ENCODE data around the gene RYR1.

DNA sequence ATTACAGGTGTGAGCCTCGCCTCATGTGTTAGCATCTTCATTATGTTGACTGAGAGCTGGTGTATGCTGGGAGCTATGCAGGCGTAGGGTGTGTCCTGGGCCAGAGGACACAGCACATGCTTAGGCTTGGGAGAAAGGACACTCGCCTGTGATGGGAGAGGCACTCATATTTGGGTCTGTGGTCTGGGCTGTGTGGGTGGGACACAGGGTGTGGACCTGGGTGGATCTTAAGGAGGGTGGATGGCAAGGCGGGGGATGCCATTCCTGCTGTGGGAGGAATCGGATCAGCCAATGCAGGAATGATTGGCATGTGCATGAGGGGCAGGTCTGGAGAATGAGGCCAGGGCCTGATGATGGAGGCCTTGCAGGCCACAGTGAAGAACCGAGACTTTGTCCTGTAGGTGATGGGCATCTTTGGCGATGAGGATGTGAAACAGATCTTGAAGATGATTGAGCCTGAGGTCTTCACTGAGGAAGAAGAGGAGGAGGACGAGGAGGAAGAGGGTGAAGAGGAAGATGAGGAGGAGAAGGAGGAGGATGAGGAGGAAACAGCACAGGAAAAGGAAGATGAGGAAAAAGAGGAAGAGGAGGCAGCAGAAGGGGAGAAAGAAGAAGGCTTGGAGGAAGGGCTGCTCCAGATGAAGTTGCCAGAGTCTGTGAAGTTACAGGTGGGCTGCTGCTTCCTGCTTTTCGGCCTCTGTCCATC, 55.4 kb downstream of the RYR1 start:
- TF ChIP-seq, protein P1, sequence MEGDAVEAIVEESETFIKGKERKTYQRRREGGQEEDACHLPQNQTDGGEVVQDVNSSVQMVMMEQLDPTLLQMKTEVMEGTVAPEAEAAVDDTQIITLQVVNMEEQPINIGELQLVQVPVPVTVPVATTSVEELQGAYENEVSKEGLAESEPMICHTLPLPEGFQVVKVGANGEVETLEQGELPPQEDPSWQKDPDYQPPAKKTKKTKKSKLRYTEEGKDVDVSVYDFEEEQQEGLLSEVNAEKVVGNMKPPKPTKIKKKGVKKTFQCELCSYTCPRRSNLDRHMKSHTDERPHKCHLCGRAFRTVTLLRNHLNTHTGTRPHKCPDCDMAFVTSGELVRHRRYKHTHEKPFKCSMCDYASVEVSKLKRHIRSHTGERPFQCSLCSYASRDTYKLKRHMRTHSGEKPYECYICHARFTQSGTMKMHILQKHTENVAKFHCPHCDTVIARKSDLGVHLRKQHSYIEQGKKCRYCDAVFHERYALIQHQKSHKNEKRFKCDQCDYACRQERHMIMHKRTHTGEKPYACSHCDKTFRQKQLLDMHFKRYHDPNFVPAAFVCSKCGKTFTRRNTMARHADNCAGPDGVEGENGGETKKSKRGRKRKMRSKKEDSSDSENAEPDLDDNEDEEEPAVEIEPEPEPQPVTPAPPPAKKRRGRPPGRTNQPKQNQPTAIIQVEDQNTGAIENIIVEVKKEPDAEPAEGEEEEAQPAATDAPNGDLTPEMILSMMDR (IDR thresholded peaks at IDR 0.05; ENCODE audit: low read depth, low read length): no peak
- no peak for TF ChIP-seq POLR2A (IDR thresholded peaks at IDR 0.05; ENCODE audit: extremely low read depth, insufficient read length)
- TF ChIP-seq, protein P2, sequence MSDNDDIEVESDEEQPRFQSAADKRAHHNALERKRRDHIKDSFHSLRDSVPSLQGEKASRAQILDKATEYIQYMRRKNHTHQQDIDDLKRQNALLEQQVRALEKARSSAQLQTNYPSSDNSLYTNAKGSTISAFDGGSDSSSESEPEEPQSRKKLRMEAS (IDR thresholded peaks at IDR 0.05; ENCODE audit: low read depth, low read length): no peak
- TF ChIP-seq MYC (IDR thresholded peaks at IDR 0.05; ENCODE audit: low read depth, low read length): no peak
